Breast epithelium (tissue), 4 donors: Measurements from ENCODE around the gene ISL2. TPM values are rescaled to one million over a fixed set of nuclear protein-coding genes. Genes with fewer than 3 reads are reported as not detected.

Experiments used
- DNase-seq, 2 donors: peaks; one replicate each; pipeline ENCODE4 v3.0.0-alpha.2; 2019; ENCODE audit warnings: low spot score in 2 of 2
- H3K27ac ChIP-seq, 2 donors: fragments of 200-600 bp; sonication (generic) in 1 of 2; one replicate each; pipeline ENCODE4 v1.5.1; 2016 to 2019; ENCODE audit warnings: mild to moderate bottlenecking in 1 of 2
- H3K27me3 ChIP-seq, 2 donors: fragments of 200-600 bp; sonication (generic) in 1 of 2; one replicate each; pipeline versions ENCODE4 v1.5.1 to v1.6.0; 2017 to 2019; ENCODE audit warnings: control low read depth in 1 of 2, mild to moderate bottlenecking in 1 of 2
- H3K36me3 ChIP-seq: fragments of 200-600 bp; one replicate; pipeline ENCODE4 v1.5.1; 2019
- H3K4me1 ChIP-seq, 2 donors: fragments of 200-600 bp; sonication (generic); one replicate each; pipeline ENCODE4 v1.5.1; 2016 to 2019; ENCODE audit warnings: control low read depth in 1 of 2
- H3K4me3 ChIP-seq, 3 donors: fragments of 200-600 bp; sonication (generic); 1 replicate in 2 of 3; 2 replicates in 1 of 3; pipeline ENCODE4 v1.5.1; 2016 to 2019; ENCODE audit warnings: mild to moderate bottlenecking in 3 of 3, moderate library complexity in 2 of 3
- H3K9me3 ChIP-seq, 2 donors: fragments of 200-600 bp; sonication (generic) in 1 of 2; one replicate each; pipeline ENCODE4 v1.5.1; 2016 to 2019; ENCODE audit warnings: control low read depth in 1 of 2
- POLR2A ChIP-seq: fragments of 450-650 bp; IDR thresholded peaks from one replicate; pipeline ENCODE4 v1.6.1; 2016; ENCODE audit warnings: antibody characterized with exemption, mild to moderate bottlenecking, moderate library complexity
- POLR2AphosphoS5 ChIP-seq, 3 donors: sonication (generic); formaldehyde crosslinking; IDR thresholded peaks; one replicate each; pipeline ENCODE4 v1.6.1; 2017; ENCODE audit warnings: antibody characterized with exemption in 3 of 3
- intact Hi-C: fragments of 100-400 bp; cut with DNase I; formaldehyde crosslinking; loops from one replicate; pipeline ENCODE4 v1.15.1; 2023; ENCODE audit warnings: low total_unique reads
- total RNA-seq, 3 donors: library from RNA; depleted of rRNA; stranded (reverse); fragments of >200 nt; gene quantifications; one replicate each; pipeline ENCODE4 v1.1.0, GENCODE V29; 2016
- TF ChIP-seq, protein P1 (sequence below), 3 donors: fragments of 450-650 bp; IDR thresholded peaks; one replicate each; pipeline ENCODE4 v1.5.1; 2016 to 2017; ENCODE audit warnings: antibody characterized with exemption in 3 of 3, mild to moderate bottlenecking in 3 of 3, moderate library complexity in 3 of 3

ISL2 gene
- total RNA-seq, 3 donors from 2014 or later, result 0.29 TPM; not detected in 2

DNA sequence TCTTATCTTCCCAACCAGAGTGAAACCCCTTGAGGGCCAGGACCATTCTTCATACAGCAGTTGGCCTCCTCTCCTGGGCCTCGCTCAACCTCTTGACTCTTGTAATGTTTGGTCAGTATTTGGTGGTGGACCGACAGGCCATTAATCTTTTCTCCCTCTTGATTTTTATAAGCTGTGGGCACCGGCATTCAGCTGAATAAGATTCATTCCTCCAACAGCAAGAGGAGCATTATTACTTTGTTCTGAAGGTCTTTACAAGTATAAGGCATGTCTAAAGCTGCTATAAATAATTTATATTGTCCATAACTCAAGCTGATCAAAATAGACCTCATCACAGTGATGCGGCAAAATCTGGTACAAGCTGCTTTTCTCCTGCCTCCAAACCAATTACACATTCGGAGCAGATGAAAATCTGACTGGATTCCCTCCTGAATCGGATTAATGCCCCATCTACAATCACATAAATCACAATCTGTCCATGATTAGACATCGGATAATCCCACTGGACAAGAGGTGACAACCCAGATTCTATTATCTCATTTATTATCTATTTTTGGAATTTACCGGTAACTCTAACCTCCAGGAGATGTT, 8.4 kb upstream of the ISL2 start:
- no peaks in the 10 kb centered on the region for H3K4me1 ChIP-seq
- H3K36me3 ChIP-seq, result no peaks in the 10 kb centered on the region
- no peaks in the 10 kb centered on the region for H3K9me3 ChIP-seq
- no peak for DNase-seq
- H3K27me3 ChIP-seq, result peaks cover 0 to 13% of the 10 kb centered on the region in 2 donors
- intact Hi-C loops, result no loop called here
- no peak overlapping the region for H3K4me3 ChIP-seq
- TF ChIP-seq POLR2A (no peak), POLR2AphosphoS5 (IDR thresholded peaks at IDR 0.05) (no peak)
- TF ChIP-seq, protein P1, sequence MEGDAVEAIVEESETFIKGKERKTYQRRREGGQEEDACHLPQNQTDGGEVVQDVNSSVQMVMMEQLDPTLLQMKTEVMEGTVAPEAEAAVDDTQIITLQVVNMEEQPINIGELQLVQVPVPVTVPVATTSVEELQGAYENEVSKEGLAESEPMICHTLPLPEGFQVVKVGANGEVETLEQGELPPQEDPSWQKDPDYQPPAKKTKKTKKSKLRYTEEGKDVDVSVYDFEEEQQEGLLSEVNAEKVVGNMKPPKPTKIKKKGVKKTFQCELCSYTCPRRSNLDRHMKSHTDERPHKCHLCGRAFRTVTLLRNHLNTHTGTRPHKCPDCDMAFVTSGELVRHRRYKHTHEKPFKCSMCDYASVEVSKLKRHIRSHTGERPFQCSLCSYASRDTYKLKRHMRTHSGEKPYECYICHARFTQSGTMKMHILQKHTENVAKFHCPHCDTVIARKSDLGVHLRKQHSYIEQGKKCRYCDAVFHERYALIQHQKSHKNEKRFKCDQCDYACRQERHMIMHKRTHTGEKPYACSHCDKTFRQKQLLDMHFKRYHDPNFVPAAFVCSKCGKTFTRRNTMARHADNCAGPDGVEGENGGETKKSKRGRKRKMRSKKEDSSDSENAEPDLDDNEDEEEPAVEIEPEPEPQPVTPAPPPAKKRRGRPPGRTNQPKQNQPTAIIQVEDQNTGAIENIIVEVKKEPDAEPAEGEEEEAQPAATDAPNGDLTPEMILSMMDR (IDR thresholded peaks at IDR 0.05), result no peak
- H3K27ac ChIP-seq, result no peak overlapping the region

GRCh38 chr15:76328958-76329357, 7.6 kb upstream of the ISL2 start:
- TF ChIP-seq POLR2AphosphoS5 (IDR thresholded peaks at IDR 0.05) (no peak), POLR2A (no peak)
- TF ChIP-seq, protein P1 (IDR thresholded peaks at IDR 0.05), result no peak
- intact Hi-C loops, result no loop called here
- Histone ChIP-seq H3K4me3 (no peak overlapping the region), H3K27me3 (peaks cover 0 to 21% of the 10 kb centered on the region in 2 donors), H3K36me3 (no peaks in the 10 kb centered on the region), H3K4me1 (no peaks in the 10 kb centered on the region), H3K27ac (no peak overlapping the region), H3K9me3 (no peaks in the 10 kb centered on the region)
- DNase-seq, result no peak

GRCh38 chr15:76330080-76330680, 6.4 kb upstream of the ISL2 start:
- TF ChIP-seq, protein P1 (IDR thresholded peaks at IDR 0.05), result peak in 2 of 3 donors; percentile 33 to 55
- TF ChIP-seq POLR2AphosphoS5 (IDR thresholded peaks at IDR 0.05), result peak in 1 of 3 donors; percentile 45
- TF ChIP-seq POLR2A, result no peak
- no peaks in the 10 kb centered on the region for H3K4me1 ChIP-seq
- intact Hi-C loops, result no loop called here
- peaks cover 0 to 29% of the 10 kb centered on the region in 2 donors for H3K27me3 ChIP-seq
- H3K36me3 ChIP-seq, result no peaks in the 10 kb centered on the region
- no peak overlapping the region for H3K27ac ChIP-seq
- no peak for DNase-seq
- no peaks in the 10 kb centered on the region for H3K9me3 ChIP-seq
- H3K4me3 ChIP-seq, result no peak overlapping the region

GRCh38 chr15:76332796-76333195, 3.8 kb upstream of the ISL2 start:
- Histone ChIP-seq H3K36me3 (no peaks in the 10 kb centered on the region), H3K4me1 (no peaks in the 10 kb centered on the region), H3K27me3 (peaks cover 0 to 48% of the 10 kb centered on the region in 2 donors), H3K27ac (no peak overlapping the region), H3K9me3 (no peaks in the 10 kb centered on the region), H3K4me3 (no peak overlapping the region)
- TF ChIP-seq POLR2A (no peak), POLR2AphosphoS5 (IDR thresholded peaks at IDR 0.05) (no peak)
- TF ChIP-seq, protein P1 (IDR thresholded peaks at IDR 0.05), result no peak
- intact Hi-C loops, result loop anchor here (1.0 kb wide), 1 partner anchor 17 kb away; no protein-coding TSS in a partner anchor
- DNase-seq, result no peak

GRCh38 chr15:76333309-76333708, 3.3 kb upstream of the ISL2 start:
- Histone ChIP-seq H3K4me3 (no peak overlapping the region), H3K36me3 (no peaks in the 10 kb centered on the region), H3K27ac (no peak overlapping the region), H3K9me3 (no peaks in the 10 kb centered on the region), H3K27me3 (peaks cover 0 to 53% of the 10 kb centered on the region in 2 donors), H3K4me1 (no peaks in the 10 kb centered on the region)
- TF ChIP-seq POLR2AphosphoS5 (IDR thresholded peaks at IDR 0.05) (no peak), POLR2A (no peak)
- TF ChIP-seq, protein P1 (IDR thresholded peaks at IDR 0.05), result no peak
- DNase-seq, result no peak
- intact Hi-C loops, result loop anchor here (1.0 kb wide), 1 partner anchor 18 kb away; no protein-coding TSS in a partner anchor
